ENCODE results near the gene ANO8. TPM values are rescaled to one million over a fixed set of nuclear protein-coding genes. Genes with fewer than 3 reads are reported as not detected.

The ANO8 gene
- total and polyA plus RNA-seq, 2 of the 13 experiments (the other 11 are each of a cell fraction or from before 2014, with no cell fraction given), result 1.8 to 3.5 TPM

DNA sequence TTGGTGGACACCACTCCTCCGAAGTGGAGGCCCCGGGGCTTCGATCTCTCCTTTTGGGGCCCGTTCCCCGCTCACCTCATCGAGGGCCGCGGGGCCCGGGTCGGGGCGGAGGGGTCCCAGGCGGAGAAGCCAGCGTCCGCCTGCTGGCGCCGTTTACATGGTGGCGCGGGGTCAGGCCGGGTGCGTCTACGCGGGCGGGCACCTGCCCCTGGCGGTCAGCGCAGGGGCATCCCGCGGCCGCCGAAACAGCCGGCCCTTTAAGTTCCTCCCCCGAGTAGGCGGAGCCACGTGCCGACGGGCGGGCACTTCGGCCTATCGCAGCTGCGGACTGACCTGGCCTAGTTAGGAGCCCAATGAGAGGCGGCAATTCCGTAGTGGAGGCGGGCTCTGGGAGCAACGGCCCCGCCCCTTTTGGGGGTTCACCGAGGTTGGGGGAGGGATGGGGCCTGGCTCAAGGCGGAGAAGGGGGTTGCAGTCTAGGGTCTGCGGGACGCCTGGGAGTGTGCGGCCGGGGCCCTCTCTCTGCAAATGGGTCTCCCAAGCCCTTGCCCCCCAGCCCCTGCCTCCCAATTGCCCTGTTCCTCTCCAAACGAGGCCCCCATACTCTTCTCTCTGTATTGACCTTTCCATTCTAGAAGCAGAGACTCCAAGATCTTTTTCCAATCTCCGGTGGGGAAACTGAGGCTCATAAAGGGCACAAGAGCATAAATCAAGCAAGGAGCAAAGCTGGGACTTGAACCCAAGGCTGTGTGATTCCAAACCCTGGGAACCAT, 31.3 kb downstream of the ANO8 start, which contains the start of gene ABHD8 (continued):
- no peak for TF ChIP-seq ZBTB8A (CRISPR knock-in tag; IDR thresholded peaks at IDR 0.05; ENCODE audit: borderline replicate concordance, low read depth)
- TF ChIP-seq PPARG (CRISPR knock-in tag; conservative IDR thresholded peaks at IDR 0.05), result peak; percentile 57; the same call in 1 of the 2 replicates
- peak; percentile 83 for TF ChIP-seq ZFY (CRISPR knock-in tag; IDR thresholded peaks at IDR 0.05)
- no peak for TF ChIP-seq GFI1 (CRISPR knock-in tag; IDR thresholded peaks at IDR 0.05; ENCODE audit: borderline replicate concordance)
- TF ChIP-seq, protein P1, sequence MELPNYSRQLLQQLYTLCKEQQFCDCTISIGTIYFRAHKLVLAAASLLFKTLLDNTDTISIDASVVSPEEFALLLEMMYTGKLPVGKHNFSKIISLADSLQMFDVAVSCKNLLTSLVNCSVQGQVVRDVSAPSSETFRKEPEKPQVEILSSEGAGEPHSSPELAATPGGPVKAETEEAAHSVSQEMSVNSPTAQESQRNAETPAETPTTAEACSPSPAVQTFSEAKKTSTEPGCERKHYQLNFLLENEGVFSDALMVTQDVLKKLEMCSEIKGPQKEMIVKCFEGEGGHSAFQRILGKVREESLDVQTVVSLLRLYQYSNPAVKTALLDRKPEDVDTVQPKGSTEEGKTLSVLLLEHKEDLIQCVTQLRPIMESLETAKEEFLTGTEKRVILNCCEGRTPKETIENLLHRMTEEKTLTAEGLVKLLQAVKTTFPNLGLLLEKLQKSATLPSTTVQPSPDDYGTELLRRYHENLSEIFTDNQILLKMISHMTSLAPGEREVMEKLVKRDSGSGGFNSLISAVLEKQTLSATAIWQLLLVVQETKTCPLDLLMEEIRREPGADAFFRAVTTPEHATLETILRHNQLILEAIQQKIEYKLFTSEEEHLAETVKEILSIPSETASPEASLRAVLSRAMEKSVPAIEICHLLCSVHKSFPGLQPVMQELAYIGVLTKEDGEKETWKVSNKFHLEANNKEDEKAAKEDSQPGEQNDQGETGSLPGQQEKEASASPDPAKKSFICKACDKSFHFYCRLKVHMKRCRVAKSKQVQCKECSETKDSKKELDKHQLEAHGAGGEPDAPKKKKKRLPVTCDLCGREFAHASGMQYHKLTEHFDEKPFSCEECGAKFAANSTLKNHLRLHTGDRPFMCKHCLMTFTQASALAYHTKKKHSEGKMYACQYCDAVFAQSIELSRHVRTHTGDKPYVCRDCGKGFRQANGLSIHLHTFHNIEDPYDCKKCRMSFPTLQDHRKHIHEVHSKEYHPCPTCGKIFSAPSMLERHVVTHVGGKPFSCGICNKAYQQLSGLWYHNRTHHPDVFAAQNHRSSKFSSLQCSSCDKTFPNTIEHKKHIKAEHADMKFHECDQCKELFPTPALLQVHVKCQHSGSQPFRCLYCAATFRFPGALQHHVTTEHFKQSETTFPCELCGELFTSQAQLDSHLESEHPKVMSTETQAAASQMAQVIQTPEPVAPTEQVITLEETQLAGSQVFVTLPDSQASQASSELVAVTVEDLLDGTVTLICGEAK (IDR thresholded peaks at IDR 0.05), result no peak
- TF ChIP-seq, protein P1 (CRISPR knock-in tag; IDR thresholded peaks at IDR 0.05), result no peak
- no peak for TF ChIP-seq ZNF460 (CRISPR knock-in tag; IDR thresholded peaks at IDR 0.05; ENCODE audit: borderline replicate concordance)
- TF ChIP-seq ZNF34 (CRISPR knock-in tag; IDR thresholded peaks at IDR 0.05; ENCODE audit: borderline replicate concordance), result no peak
- TF ChIP-seq ISX (CRISPR knock-in tag; conservative IDR thresholded peaks at IDR 0.05), result no peak
- 0 out of 2 replicates have a peak, but pooled peaks have one; percentile 25 for TF ChIP-seq MED1 (CRISPR knock-in tag; IDR thresholded peaks at IDR 0.05)
- no peak for TF ChIP-seq ZSCAN30 (CRISPR knock-in tag; IDR thresholded peaks at IDR 0.05)
- TF ChIP-seq, protein P2, sequence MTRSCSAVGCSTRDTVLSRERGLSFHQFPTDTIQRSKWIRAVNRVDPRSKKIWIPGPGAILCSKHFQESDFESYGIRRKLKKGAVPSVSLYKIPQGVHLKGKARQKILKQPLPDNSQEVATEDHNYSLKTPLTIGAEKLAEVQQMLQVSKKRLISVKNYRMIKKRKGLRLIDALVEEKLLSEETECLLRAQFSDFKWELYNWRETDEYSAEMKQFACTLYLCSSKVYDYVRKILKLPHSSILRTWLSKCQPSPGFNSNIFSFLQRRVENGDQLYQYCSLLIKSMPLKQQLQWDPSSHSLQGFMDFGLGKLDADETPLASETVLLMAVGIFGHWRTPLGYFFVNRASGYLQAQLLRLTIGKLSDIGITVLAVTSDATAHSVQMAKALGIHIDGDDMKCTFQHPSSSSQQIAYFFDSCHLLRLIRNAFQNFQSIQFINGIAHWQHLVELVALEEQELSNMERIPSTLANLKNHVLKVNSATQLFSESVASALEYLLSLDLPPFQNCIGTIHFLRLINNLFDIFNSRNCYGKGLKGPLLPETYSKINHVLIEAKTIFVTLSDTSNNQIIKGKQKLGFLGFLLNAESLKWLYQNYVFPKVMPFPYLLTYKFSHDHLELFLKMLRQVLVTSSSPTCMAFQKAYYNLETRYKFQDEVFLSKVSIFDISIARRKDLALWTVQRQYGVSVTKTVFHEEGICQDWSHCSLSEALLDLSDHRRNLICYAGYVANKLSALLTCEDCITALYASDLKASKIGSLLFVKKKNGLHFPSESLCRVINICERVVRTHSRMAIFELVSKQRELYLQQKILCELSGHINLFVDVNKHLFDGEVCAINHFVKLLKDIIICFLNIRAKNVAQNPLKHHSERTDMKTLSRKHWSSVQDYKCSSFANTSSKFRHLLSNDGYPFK (CRISPR knock-in tag; IDR thresholded peaks at IDR 0.05; ENCODE audit: borderline replicate concordance), result no peak
- TF ChIP-seq, protein P3, sequence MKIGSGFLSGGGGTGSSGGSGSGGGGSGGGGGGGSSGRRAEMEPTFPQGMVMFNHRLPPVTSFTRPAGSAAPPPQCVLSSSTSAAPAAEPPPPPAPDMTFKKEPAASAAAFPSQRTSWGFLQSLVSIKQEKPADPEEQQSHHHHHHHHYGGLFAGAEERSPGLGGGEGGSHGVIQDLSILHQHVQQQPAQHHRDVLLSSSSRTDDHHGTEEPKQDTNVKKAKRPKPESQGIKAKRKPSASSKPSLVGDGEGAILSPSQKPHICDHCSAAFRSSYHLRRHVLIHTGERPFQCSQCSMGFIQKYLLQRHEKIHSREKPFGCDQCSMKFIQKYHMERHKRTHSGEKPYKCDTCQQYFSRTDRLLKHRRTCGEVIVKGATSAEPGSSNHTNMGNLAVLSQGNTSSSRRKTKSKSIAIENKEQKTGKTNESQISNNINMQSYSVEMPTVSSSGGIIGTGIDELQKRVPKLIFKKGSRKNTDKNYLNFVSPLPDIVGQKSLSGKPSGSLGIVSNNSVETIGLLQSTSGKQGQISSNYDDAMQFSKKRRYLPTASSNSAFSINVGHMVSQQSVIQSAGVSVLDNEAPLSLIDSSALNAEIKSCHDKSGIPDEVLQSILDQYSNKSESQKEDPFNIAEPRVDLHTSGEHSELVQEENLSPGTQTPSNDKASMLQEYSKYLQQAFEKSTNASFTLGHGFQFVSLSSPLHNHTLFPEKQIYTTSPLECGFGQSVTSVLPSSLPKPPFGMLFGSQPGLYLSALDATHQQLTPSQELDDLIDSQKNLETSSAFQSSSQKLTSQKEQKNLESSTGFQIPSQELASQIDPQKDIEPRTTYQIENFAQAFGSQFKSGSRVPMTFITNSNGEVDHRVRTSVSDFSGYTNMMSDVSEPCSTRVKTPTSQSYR (CRISPR knock-in tag; IDR thresholded peaks at IDR 0.05; ENCODE audit: borderline replicate concordance), result peak; percentile 72; the same call in 1 of the 2 replicates
- TF ChIP-seq HCFC1 (IDR thresholded peaks at IDR 0.05; ENCODE audit: low read depth, low read length), result no peak
